GM18907 (cell line): ENCODE results near the gene DUOXA1.

Source experiments
- ATAC-seq: cut with Tn5 transposase; IDR thresholded peaks from one replicate; pipeline ENCODE4 v1.9.1; 2021; ENCODE audit warnings: mild to moderate bottlenecking, moderate library complexity; ENCODE audit not compliant: unreplicated experiment

DUOXA1 gene, protein sequence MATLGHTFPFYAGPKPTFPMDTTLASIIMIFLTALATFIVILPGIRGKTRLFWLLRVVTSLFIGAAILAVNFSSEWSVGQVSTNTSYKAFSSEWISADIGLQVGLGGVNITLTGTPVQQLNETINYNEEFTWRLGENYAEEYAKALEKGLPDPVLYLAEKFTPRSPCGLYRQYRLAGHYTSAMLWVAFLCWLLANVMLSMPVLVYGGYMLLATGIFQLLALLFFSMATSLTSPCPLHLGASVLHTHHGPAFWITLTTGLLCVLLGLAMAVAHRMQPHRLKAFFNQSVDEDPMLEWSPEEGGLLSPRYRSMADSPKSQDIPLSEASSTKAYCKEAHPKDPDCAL

DNA sequence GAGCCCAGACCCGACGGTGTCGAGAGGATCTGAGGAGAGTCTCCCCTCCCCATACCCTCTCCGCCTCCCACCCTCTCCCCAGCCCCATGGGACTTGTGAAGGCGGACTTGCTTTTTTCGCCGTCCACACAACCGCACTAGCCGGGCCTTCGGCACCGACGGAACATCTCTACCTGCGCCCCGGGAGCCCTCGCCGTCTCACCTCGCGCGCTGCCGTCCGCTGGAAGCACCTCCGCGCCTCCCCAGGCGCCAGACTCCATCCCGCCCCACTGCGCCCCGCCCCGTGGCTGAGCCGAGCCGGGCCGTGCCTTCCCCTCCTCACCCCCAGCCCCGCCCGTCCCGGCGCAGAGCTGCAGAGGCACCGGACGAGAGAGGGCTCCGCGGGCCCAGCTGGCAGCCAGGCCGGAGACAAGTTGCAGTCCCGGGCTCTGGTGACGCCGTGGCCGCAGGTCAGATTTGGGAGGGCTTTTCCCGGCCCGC is at the start of gene DUOXA1, which contains the start of gene DUOX1:
DUOXA1 (minus strand) TSS at position 229 of the 479 bp plus-strand sequence. CDS start 6,865 bp downstream, outside the sequence.
DUOX1 (plus strand) TSS at position 344 of the 479 bp plus-strand sequence. CDS start 1,973 bp downstream, outside the sequence.
- no peak for ATAC-seq

DNA sequence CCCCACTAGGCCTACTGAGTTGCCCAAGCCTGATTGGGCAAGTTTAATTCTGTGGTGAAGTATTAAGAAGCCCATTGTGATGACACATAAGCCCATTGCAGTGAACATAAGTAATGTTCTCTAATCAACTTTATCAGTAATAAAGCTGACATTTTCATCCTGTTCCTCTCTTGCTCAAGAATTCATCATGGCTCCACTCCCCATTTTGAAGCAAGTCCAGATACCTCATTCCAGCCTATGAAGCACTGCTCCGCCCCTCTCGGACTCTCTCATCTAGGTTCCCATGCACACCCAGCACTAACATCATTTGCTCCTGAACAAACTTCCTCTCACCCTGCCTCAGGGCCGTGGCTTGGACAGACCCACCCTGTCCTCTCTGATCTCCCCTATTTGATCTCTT is 47.6 kb upstream of the DUOXA1 start:
- no peak for ATAC-seq

DNA sequence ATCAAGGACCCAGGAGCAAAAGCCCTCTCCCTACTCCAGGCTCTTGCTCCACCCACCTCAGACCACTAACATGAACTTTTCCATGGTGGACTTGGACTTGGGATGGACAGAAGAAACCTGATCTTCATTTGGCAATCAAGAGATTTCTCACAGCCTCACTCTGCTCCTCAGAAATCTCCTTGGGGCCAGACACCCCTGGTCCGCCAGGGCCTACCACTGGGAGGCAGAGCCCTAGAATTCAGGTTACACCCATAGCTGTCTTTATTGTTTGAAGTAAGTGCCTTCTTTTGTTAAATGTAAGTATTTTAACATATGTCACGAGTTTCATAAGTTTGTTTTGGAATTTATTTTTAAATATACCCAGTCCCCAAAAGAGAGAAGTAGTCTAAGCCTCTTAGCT is 44.9 kb upstream of the DUOXA1 start:
- no peak for ATAC-seq

DNA sequence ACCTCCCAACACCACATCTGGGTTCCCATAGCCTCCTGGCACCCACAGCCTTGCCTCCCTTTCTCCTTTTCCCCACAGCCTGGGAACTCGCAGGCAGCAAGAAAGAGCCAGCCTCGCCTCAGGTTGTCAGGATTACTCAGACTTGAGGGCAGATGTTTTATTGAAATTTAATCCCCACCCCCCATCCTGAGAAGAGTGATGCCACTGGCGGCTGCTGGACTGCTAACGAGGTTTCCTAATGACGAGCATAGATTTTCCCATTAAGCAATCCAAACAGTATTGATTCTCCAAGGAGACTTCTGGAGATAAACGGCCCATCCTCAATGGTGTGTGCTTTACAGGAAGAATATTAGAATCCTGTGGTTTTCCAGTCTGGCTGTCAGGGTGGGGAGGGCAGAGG is 44.4 kb upstream of the DUOXA1 start:
- no peak for ATAC-seq

DNA sequence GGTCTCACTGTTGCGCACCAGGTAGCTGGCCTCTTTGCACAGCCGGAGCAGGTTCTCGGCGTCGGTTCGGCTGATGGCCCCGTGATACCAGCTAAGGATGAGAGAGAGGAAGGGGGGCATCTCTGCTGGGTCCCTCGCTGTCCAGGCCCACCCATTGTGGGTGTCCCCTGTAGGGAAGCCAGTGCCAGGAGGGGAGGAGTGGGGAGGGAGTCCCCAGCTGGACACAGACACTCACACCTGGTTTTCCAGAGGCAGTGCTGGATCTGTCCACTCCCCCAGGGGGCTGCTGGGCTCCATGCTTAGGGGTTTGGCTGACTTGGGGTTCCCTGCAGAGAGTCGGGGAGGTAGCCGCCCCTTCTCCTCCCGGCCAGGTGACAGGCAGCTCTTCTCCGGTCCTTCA is 42.2 kb upstream of the DUOXA1 start:
- no peak for ATAC-seq

DNA sequence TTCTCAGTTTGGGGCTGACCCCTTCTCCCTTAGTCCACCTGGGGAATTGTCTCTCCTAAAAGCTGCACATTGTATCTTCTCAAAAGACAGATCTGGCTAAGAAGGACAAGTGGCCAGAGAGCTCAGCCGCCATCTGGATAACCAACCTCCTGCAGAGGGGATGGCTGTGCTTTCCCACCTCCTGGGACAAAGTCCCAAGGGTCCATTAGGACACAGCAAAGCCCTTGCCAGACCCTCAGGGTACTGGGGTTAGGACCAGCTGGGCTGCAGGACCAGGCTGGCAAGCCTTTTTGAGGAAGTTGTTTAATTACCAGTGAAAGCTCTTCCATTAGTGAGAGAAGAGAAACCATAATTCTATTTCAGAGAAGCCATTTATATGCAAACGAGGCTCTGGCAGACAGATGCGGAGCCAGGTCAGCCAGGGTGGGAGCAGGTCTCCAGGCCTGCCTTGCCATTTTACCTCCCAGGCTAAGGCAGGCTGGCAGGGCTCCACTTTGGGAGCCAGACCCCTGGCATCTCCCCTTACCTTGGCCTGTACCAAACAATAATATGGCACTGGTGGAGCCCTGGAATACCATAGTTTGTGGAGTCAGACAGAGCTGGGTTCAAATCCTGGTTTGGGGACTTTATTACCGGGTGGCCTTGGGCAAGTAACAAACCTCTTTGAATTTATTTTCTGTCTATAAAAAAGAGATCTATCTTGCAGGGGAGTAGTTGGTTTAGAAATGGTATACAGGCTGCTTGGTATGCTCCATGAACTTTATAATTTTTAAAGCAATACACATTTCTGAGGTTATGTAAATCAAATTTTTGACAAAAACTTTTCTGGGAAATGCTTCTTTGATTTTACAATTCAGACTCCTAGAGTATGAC is 40.2 kb upstream of the DUOXA1 start:
- no peak for ATAC-seq

DNA sequence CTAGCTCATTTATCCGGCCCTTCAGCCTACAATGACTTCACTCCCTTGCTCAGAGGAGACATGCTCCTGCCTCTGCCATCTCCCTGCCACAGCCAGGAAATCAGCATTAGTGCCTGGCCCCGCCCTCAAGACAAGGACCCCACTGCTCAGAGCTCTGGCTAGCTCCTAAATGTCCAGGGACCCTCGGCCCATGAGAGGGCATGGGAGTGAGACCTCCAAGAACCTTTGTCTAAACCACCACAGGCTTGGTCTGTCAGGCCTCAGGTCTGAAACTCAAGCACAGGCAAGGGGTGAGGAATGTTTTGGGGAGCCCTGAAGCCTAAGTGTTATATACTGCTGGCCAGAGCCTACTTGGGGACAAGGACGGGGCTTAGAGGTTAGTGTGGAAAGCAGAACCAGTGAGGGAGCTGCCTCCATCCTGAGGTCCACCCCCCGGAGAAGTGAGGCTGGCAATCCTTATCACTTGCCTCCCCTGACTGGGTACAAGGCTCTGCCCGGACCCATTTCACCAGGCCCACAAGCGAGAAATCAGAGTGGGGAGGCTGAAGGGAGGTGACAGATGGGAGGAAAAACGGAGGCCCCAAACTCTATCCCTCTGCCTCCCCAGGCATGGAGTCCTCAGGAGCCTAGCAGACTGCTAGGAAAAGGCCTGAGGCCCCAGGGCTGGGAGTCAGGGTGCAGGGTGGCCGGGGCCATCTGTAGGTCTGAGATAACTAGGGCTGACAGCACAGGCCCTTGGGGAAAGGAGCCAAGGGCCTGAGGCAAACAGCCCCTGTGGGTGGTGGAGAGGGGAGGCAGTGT is 39.3 kb upstream of the DUOXA1 start:
- no peak for ATAC-seq

DNA sequence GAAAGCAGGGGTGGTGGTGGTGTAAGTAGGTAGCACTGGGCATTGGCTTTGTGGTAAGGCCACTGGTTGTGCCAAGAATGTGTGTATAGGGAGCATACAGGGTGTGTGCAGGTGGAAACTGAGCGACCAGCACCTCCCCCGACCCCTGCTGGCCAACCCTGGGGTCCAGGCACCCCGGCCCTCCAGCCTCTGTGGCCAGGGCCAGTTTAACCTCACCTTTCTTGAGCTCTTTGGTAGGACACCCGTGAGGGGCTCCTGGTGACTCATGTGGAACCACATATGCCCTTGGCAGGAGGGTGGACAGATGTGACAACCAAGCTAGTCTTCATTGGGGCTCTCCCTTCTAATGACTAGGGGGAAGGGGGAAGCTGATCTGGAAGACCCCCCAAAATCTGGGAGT is 38.6 kb upstream of the DUOXA1 start:
- ATAC-seq: no peak

DNA sequence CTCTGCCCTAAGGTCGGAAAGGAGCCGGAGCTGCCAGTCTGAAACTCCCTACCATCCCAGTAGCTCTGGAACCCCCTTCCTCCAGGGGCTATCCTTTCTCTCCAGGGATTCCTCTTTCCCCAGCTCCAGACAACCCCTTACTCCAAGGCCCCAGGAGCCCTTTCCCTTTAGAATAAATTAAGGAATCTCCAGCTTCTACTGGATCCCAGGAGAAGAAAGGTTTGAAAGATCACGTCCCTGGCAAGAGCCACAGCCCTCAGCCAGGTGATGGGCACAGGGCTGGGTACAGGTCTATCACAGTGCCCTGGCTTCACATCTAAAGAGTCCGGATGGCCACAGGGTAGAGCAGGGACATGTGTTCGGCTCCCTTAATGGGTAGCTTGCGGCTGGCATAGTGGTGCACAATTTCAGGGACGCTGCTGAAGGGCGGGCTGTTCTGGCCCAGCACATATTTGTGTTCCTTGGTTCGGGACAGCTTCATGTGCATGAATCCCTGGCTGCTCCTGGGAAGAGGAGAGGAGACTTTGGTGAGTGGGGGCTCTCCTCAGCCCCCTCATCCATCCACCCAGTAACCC is 38.0 kb upstream of the DUOXA1 start:
- ATAC-seq: no peak

DNA sequence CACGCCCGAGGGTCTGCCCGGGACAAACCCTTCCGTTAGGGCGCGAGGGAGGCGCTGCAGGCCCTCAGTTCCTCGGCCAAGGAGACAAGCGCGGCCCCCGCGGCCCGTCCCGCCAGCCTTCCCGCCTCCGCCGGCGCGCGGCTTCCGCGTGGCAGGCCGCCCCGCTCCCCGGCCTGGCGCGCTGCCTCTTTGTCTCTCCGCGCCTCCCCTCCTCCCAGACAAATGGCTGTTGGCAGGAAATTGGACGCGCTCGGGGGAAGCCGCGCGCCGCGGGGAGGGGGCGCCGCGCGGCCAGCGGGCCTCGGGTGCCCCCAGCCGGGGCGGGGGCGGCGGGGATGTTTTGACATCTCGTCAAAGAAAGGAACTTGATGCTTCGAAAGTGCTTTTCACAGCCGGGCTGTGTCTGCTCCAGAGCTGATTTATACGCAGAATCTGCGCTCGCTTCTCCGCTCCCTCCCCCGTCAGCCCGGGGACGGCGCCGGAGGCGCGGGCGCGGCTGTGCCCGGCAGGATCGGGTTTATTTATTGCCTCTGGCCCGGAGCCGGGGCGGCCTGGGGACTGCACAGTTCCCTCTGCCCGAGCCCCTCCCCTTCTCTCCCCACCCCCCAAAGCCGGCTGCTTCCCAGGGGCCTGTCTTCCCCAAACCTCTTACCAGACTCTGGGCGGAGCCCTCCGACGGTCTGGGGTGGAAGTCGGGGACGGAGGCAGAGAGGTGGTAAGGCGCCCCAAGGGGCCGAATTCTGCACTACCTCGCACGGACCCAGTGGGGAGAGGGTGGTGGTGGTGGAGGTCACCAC is 37.4 kb upstream of the DUOXA1 start:
- ATAC-seq: peak; percentile 93

DNA sequence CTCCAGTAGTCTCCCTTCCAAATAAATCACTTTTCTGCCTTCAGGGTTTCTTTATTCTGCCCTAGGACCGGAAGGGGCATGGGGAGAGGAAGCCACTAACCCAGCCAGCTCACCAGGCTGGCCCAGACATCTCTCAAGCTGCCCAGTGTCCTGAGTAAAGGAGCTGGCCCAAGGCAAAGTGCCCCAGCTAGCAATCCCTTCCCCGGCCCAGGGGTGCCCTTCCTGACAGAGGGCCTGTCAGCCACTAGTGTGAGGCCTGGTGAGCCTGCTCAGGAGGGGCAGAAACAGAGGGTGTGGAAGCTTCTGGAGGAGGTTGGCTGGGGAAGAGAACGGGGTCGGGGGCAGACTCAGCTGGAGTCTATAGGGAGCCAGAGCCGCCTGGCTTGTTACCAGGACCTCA is 35.9 kb upstream of the DUOXA1 start:
- ATAC-seq: no peak

DNA sequence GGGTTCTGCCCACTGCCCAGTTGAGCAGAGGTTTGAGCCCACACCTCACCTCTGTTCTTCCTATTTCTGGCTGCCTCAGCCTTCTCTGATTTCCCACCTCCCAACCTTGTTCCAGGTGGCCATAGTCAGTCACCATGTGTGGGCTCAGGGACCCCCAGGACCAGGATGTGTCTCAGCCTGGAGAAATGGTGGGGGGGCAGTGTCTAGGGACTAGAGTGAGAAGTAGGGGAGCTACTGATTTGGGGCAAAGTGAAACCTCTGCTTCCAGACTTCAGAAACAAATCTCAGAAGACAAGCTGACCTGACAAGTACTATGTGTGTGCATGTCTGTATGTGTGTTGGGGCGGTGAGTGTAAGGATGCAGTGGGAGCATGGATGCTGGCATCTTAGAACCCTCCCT is 35.2 kb upstream of the DUOXA1 start:
- ATAC-seq: no peak

DNA sequence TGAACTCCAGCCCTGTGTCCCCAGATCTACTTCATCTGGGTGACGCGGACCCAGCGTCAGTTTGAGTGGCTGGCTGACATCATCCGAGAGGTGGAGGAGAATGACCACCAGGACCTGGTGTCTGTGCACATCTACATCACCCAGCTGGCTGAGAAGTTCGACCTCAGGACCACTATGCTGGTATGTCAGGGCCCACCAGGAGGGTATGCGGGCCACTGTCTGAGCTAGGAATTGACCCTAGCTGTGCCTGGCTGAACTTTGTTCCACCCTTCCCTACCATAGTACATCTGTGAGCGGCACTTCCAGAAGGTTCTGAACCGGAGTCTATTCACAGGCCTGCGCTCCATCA is 33.8 kb upstream of the DUOXA1 start:
- no peak for ATAC-seq

DNA sequence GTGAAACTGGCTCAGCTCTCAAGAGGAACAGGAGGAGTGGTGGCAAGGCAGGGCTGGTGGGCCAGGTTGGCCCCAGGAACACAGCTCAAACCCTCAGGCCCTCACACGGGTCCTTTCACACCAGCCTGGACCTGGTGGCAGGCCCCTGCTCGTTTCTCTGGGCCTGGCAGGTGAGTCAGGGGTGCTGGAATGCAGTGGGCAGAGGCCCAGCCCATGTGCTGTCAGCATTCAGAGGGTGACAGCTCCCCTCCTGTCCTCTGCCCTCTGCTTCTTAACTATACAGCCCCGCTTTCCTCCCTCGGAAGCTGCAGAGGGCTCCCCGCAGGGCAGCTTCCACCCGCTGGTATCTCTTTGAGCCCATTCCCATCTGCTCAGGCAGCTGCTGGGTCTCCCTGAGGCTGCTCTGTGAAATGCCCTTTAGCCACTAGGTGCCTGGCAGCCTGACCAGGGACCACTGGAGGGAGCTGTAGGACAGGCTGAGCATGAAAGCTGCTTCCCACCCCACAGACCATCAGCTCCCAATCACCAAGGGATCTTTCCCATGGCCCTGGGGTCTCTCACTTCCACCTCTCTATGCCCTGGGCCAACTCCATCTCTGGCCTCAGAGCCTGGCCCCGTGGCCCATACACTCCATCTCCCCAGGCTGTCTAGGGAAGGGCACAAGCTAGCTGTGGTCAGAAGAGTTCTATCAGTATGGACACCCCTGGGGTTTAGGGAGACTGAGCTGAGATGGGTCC is 33.3 kb upstream of the DUOXA1 start:
- peak; percentile 43 for ATAC-seq

DNA sequence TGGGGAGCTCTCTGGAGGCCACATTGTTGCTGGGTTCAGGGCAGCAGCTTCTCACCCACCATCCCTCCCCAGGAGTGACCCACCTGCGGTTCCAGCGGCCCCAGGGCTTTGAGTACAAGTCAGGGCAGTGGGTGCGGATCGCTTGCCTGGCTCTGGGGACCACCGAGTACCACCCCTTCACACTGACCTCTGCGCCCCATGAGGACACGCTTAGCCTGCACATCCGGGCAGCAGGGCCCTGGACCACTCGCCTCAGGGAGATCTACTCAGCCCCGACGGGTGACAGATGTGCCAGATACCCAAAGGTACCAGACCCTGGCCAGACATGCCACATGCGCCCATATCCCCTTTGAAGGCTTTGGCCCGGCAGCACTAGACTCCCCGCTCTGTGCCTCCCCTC is 32.0 kb upstream of the DUOXA1 start:
- ATAC-seq: no peak

DNA sequence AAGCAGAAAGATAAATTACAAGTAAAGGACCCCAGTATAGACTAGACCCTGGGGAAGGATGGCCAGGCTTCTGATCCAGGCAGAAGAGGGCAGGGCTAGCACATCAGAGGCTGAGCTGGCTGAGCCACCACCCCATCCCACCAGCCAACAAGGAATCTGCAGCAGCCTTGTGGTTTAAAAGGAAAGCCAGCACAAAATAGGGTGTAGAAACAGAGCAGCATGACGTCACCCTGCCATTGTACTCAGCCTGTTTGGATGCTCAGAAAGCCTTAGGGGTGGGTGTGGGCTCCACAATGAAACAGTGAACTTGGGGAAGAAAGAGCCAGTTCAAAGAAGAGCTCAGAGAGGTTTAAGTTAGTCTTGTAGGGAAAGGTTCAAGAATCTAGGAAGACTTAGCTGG is 28.3 kb upstream of the DUOXA1 start:
- ATAC-seq: no peak

DNA sequence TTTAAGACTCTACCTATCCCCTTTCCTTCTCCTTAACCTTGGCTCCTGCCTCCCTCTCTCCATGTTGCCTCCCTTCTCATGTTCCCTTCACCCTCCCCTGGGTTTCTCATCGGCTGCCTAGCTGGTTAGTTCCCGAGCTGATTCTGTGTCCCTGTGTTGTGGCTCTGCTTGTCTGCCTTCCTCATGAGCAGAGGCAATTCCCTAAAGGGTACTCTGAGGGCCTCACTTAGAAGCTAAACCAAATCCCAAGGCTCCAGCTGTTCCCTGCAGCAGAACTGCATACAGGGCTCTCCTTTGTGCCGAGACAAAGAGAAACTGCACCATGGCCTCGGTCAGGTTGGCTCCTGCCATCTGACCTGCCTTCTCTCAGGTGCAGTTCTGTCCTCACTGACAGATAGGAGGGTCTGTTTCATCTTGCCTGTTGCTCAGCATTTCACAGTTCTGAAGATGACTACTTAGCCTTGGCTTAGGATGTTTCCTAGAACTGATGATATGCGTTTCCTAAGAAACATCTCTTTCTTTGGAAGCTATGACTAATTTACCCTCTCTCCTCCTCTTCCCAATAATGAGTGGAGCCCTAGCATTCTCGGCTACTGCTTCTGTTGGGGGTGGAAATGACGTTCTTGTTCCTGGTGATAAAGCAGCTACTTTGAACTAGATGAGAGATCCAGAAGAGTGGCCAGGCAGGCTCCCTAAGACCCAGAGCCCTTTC is 27.2 kb upstream of the DUOXA1 start:
- no peak for ATAC-seq

DNA sequence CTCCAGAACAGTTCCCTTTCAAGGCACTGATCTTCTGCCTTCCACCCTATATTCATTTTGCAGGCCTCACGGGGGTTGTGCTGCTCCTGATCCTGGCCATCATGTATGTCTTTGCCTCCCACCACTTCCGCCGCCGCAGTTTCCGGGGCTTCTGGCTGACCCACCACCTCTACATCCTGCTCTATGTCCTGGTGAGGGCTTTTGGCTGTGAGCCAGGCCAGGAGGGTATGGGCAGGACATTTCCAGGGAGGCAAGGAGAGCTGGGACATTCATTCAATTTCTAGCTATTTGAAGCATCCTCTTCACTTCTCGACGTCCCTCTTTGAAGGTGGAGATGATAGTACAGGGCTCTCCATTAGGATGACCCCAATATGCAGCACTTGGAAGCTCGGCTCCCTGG is 26.1 kb upstream of the DUOXA1 start:
- ATAC-seq: no peak
